ENCODE data around the gene CFAP53. TPM values are rescaled to one million over a fixed set of nuclear protein-coding genes. Genes with fewer than 3 reads are reported as not detected.

The CFAP53 gene, protein sequence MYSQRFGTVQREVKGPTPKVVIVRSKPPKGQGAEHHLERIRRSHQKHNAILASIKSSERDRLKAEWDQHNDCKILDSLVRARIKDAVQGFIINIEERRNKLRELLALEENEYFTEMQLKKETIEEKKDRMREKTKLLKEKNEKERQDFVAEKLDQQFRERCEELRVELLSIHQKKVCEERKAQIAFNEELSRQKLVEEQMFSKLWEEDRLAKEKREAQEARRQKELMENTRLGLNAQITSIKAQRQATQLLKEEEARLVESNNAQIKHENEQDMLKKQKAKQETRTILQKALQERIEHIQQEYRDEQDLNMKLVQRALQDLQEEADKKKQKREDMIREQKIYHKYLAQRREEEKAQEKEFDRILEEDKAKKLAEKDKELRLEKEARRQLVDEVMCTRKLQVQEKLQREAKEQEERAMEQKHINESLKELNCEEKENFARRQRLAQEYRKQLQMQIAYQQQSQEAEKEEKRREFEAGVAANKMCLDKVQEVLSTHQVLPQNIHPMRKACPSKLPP
- total RNA-seq: 0.39 and 0.64 TPM in 2 replicates

DNA sequence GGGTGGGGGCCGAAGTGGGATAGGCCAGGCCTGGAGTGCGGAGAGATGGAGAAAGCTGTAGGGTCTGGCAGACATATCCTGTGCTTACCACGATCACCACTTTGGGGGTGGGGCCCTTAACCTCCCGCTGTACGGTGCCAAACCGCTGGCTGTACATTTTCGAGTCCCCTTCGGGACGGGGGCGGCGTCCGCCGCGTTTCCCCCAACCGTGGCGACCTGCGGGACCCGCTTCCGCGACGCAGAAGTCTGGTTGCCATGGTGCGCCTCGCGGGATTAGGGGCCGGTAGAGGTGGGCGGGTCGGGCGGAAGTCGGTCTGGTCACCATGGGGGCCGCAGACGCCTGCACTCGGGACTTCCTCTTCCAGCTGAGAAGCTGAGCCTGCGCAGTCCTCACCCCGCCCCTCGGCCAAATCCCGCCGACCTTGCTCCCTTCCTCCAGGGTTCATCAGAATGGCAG lies at the start of gene CFAP53:
Gene CFAP53, minus strand, starts transcription at position 248 of the 457 bp plus-strand sequence. Its CDS starts 91 bp downstream, at position 157.

DNA sequence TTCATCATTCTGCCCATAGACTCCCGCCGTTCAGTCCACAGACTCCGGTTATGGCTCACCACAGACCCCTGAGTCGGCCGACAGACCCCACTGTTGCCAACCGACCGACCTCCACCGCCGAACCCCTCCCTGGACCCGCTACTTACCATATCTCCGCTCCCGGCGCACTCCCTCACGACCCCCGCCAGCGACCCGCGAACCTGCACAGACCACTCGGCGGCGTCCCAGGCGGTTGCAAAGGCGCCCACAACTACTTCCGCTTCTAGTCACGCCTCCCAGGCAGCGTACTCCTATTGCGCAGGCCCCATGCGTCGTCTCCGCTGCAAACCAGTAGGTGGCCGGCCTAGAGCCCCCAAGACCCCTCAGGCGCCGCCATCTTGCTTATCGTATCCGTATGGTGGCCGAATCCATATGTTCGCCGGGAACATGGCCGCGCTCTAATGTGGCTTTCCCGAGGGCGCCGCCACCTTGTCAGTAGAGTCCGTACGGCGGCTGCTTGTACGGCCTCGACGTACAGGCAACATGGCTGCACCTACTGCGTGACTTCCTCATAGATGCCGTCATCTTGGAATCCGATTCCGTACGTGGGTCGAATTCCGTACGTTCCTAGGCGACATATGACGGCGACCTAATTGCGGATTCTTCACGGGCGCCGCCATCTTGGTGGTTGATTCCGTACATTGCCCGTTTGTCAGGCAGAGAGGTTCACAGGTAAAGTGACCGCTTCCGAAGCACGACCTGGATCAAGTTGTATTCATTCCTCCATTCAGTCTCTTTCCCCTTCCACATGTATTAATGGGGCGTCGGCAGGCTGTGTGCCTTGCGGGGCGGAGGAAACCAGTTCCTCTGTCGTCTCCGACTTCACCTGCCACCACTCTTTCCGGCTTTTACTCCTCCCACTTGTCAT lies 21.4 kb upstream of the CFAP53 start, which contains the start of gene CXXC1:
Gene CXXC1, minus strand, starts transcription at position 252 of the 907 bp plus-strand sequence. Its CDS starts 103 bp downstream, at position 149.

DNA sequence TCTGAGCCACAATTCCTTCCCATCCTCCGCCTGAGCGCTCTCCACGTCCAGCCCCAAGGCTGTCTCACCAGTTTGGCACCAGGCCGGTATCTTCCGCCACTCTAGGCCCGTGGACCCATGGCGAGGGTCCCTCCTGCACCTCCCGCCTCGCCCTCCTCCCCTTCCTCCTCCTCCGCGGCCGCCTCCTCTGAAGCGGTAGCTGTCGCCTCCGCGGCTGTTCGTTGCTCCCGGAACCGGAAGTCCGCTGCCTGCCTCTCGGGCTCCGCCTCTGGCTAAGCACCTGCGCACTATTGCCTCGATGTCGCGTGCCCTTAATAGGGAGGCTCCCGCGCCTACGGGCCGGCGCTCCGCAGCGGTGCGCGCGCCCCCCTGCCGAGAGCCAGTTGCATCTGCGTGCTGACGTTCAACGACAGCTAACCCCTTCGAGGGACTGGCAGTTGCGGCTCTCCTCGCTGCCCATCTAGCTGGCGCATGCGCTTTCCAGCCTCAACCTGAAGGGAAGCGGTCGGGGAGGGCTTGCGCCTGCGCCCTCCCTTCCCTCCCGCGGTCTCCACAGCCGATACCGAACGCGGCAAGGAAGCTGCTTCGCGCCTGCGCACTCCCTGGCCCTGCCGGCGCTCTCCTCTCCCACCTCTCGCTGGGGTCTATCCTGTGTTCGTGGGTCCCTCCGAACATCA lies 15.1 kb upstream of the CFAP53 start, which contains the start of gene MBD1:
Gene MBD1, minus strand, starts transcription at position 229 of the 677 bp plus-strand sequence. CDS start 1,531 bp downstream, outside the sequence.

DNA sequence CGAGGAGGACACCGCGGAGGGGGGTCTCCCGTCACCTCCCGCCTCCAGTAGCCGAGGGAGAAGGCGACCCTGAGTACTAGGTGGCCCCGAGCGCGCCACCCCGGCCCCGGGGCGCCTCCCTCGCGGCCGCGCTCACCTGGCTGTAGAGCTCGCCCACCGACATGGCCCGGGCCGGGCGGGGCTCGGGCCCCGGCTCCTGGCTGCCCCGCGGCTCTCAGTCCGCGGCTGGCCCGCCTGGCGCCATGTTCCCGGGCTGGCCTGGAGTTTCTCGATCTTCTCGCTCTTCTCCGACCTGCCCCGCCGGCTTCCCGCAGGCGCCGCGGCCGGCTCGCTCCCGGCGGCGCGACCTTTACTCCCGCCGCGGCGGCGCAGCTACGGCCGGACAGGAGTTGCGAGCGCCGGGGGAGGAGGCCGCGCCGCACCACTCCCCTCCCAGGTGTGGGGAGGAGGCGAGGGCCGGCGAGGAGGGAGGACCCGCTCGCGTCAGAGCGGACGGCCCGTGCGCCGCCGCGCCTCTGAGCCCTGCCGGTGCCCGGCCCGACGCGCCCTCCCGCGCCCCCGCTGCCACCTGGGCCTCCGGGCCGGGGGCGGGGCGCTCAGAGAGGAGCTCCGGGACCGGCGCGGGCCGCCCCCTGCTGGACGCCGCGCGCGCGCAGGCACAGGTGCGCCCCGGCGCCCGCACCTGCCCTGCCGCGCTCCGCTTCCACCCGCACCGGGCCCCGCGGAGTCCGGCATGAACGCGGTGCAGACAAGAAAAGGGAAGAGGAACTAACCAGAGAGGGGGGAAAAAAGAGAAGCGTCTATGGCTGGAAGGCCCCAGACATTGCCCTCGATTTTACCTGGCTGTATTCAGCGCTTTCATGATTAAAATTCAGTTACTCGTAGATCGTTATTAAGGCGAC lies 71.4 kb downstream of the CFAP53 start, which contains the start of gene MYO5B:
Gene MYO5B, minus strand, starts transcription at position 517 of the 902 bp plus-strand sequence. Its CDS starts 354 bp downstream, at position 163.

Other genes with a start within 250 kb of the CFAP53 start
- 2.3 TPM in 1 of 2 replicates, not detected in the other for gene MYO5B, start 71.3 kb downstream of the CFAP53 start, total RNA-seq
- gene MBD1, start 15.0 kb upstream of the CFAP53 start, total RNA-seq: 63.9 and 81.2 TPM in 2 replicates
- gene CXXC1, start 21.2 kb upstream of the CFAP53 start, total RNA-seq: 38.3 and 39.3 TPM in 2 replicates
- 3.7 and 15.9 TPM in 2 replicates for gene SKA1, start 108.6 kb upstream of the CFAP53 start, total RNA-seq

Data from epithelial cell of alveolus of lung (primary cell).